ENCODE measurements around the gene DST. TPM values are rescaled to one million over a fixed set of nuclear protein-coding genes. Genes with fewer than 3 reads are reported as not detected.

Gene DST
- total and polyA plus RNA-seq, 2 of the 4 experiments (the other 2 are of a cell fraction) = 97.7 to 452 TPM

DNA sequence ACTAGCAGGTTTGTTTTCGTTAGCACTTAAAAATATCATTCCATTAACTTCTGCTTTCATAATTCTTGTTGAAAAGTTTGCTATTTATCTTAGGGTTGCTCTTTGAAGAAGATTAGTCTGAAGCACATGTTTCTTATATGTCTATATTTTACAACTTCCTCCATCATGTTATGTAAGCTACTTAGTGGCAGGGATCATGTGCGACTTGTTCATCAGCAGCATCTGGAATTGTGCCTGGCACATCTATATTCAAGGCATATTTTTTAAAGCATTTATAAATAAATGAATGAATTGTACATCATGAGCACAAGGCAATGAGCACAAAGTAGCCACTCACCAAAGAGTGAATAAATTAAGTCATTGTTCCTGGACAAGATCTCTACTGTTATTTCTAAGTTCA, 208.1 kb downstream of the DST start:
- WGBS, 2 experiments (ENCODE audit: extremely low coverage in 2 of 2, insufficient read length in 1 of 2) = no CpG with 5 or more reads among the region's 2 CpGs
- Histone ChIP-seq H3K27ac (ENCODE audit: insufficient read depth, low read length) (no peak overlapping the region), H4K91ac (ENCODE audit: insufficient read depth, low read depth, low read length) (no peak overlapping the region), H3K14ac (replicated peaks; ENCODE audit: low read depth, low read length) (no peak overlapping the region), H3K9ac (ENCODE audit: low read depth, low read length) (no peak overlapping the region), H4K5ac (ENCODE audit: low read depth, low read length) (no peak overlapping the region), H3K27me3 (ENCODE audit: control insufficient read depth, insufficient read depth, low read length) (no peaks in the 10 kb centered on the region; the same call in 1 of the 2 replicates), H2BK15ac (ENCODE audit: low read depth, low read length) (no peak overlapping the region), H2BK20ac (ENCODE audit: low read depth, low read length) (no peak overlapping the region), H2BK5ac (ENCODE audit: low read depth, low read length, poor library complexity, severe bottlenecking) (no peak overlapping the region), H3K56ac (ENCODE audit: extremely low read depth, insufficient read depth, low read length) (no peak overlapping the region), H3K9me3 (ENCODE audit: control insufficient read depth, insufficient read depth, low read length) (peaks cover 11% of the 10 kb centered on the region), H3K4me2 (ENCODE audit: low read depth, low read length) (no peak overlapping the region), H3K4ac (ENCODE audit: low read depth, low read length) (no peak overlapping the region), H4K8ac (ENCODE audit: low read depth in 2 of 2, low read length in 2 of 2) (no peak overlapping the region), H3K4me1 (ENCODE audit: control insufficient read depth, insufficient read depth, low read length) (no peaks in the 10 kb centered on the region), H3K79me1 (ENCODE audit: low read depth in 1 of 2, low read length in 2 of 2) (no peaks in the 10 kb centered on the region), H2AK9ac (replicated peaks; ENCODE audit: low read depth, low read length, poor library complexity) (no peak overlapping the region), H2AFZ (replicated peaks; ENCODE audit: low read length, poor library complexity) (no peak overlapping the region), H4K20me1 (ENCODE audit: insufficient read depth, low read length) (no peaks in the 10 kb centered on the region), H3K4me3 (ENCODE audit: insufficient read depth, low read depth, low read length) (no peak overlapping the region), H2BK120ac (ENCODE audit: low read depth, low read length) (no peak overlapping the region), H2AK5ac (ENCODE audit: low read depth, low read length) (no peak overlapping the region), H3K36me3 (ENCODE audit: control insufficient read depth, insufficient read depth, low read length) (no peaks in the 10 kb centered on the region), H3K9me1 (ENCODE audit: insufficient read depth, low read length) (no peaks in the 10 kb centered on the region), H3K18ac (ENCODE audit: low read depth, low read length) (no peak overlapping the region), H3K23ac (ENCODE audit: low read depth, low read length) (no peak overlapping the region)
- ChIA-PET POLR2A (ENCODE audit: unreplicated experiment) (no interaction called here), CTCF (no interaction called here)
- no peak for ATAC-seq (ENCODE audit: low read depth)
- TF ChIP-seq, protein P1, sequence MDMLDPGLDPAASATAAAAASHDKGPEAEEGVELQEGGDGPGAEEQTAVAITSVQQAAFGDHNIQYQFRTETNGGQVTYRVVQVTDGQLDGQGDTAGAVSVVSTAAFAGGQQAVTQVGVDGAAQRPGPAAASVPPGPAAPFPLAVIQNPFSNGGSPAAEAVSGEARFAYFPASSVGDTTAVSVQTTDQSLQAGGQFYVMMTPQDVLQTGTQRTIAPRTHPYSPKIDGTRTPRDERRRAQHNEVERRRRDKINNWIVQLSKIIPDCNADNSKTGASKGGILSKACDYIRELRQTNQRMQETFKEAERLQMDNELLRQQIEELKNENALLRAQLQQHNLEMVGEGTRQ (IDR thresholded peaks at IDR 0.05; ENCODE audit: low read depth, low read length) = no peak
- TF ChIP-seq POLR2A (IDR thresholded peaks at IDR 0.05; ENCODE audit: low read depth, low read length) (no peak), CHD1 (IDR thresholded peaks at IDR 0.05; ENCODE audit: low read depth, low read length) (no peak), CEBPB (IDR thresholded peaks at IDR 0.05; ENCODE audit: low read depth, low read length) (no peak), RFX5 (IDR thresholded peaks at IDR 0.05; ENCODE audit: low read depth, low read length) (no peak), RCOR1 (IDR thresholded peaks at IDR 0.05; ENCODE audit: insufficient replicate concordance, low read length) (no peak), BHLHE40 (IDR thresholded peaks at IDR 0.05; ENCODE audit: low read depth, low read length) (no peak), CTCF (conservative IDR thresholded peaks at IDR 0.05; ENCODE audit: low read depth, low read length) (no peak)
- in situ Hi-C loops (cut with MboI; ENCODE audit: low sequenced_read_pairs) (no loop called here), dilution Hi-C loops (cut with HindIII; ENCODE audit: low sequenced_read_pairs, unreplicated experiment) (no loop called here), intact Hi-C loops (cut with micrococcal nuclease) (no loop called here)
- no peak for DNase-seq
- BruUV-seq (replicated peaks) = no TSS peak
